HepG2 (cell line): ENCODE measurements around the gene TTC39B. TPM values are rescaled to one million over a fixed set of nuclear protein-coding genes. Genes with fewer than 3 reads are reported as not detected.

Experiments used
- BCL6 ChIP-seq: IDR thresholded peaks from 2 replicates; pipeline ENCODE4 v1.6.1; 2016; ENCODE audit warnings: missing genetic modification reagents, missing compliant biosample characterization
- BRCA1 ChIP-seq: sonication (generic); formaldehyde crosslinking; IDR thresholded peaks from 2 replicates; pipeline ENCODE4 v1.4.0; 2020; ENCODE audit warnings: missing genetic modification reagents
- FOXA3 ChIP-seq: IDR thresholded peaks from 2 replicates; pipeline ENCODE4 v1.6.1; 2016; ENCODE audit warnings: missing genetic modification reagents, missing compliant biosample characterization
- GATA4 ChIP-seq: sonication (generic); IDR thresholded peaks from 2 replicates; pipeline ENCODE4 v1.6.1; 2016; ENCODE audit warnings: antibody characterized with exemption, low read depth, borderline replicate concordance
- GTF3A ChIP-seq: sonication (generic); formaldehyde crosslinking; conservative IDR thresholded peaks from 2 replicates; pipeline ENCODE4 v1.4.0; 2020; ENCODE audit warnings: mild to moderate bottlenecking, missing genetic modification reagents
- HNRNPUL1 ChIP-seq: fragments of 200-400 bp; formaldehyde crosslinking; IDR thresholded peaks from 2 replicates; pipeline ENCODE4 v1.6.1; 2017; ENCODE audit warnings: low read depth, mild to moderate bottlenecking, low read length, moderate library complexity
- KAT8 ChIP-seq: IDR thresholded peaks from 2 replicates; pipeline ENCODE4 v1.6.1; 2016; ENCODE audit warnings: missing genetic modification reagents, missing compliant biosample characterization
- MIER2 ChIP-seq: IDR thresholded peaks from 2 replicates; pipeline ENCODE4 v1.6.1; 2016; ENCODE audit warnings: missing biosample characterization, missing genetic modification reagents
- MIXL1 ChIP-seq: IDR thresholded peaks from 2 replicates; pipeline ENCODE4 v1.6.1; 2016
- PITX1 ChIP-seq: sonication (generic); formaldehyde crosslinking; IDR thresholded peaks from 2 replicates; pipeline ENCODE4 v1.5.1; 2020; ENCODE audit warnings: mild to moderate bottlenecking, missing genetic modification reagents
- RCOR2 ChIP-seq: IDR thresholded peaks from 2 replicates; pipeline ENCODE4 v1.6.1; 2016; ENCODE audit warnings: missing biosample characterization, missing genetic modification reagents
- RXRB ChIP-seq: IDR thresholded peaks from 2 replicates; pipeline ENCODE4 v1.6.1; 2016; ENCODE audit warnings: borderline replicate concordance, missing genetic modification reagents, missing compliant biosample characterization
- SNAPC2 ChIP-seq: sonication (generic); formaldehyde crosslinking; IDR thresholded peaks from 2 replicates; pipeline ENCODE4 v1.8.1; 2022; ENCODE audit warnings: mild to moderate bottlenecking, missing genetic modification reagents
- SOX6 ChIP-seq, 2 experiments: fragments of 450-650 bp in 1 of 2; sonication (generic) in 1 of 2; formaldehyde crosslinking in 1 of 2; IDR thresholded peaks; 2 replicates each; pipeline versions ENCODE4 v1.4.0 to v1.6.1; 2017 to 2020; ENCODE audit warnings: antibody characterized with exemption in 1 of 2, mild to moderate bottlenecking in 1 of 2, missing genetic modification reagents in 1 of 2
- TEAD3 ChIP-seq: optimal IDR thresholded peaks from 2 replicates; pipeline ENCODE3; 2016; ENCODE audit warnings: borderline replicate concordance
- TFE3 ChIP-seq: IDR thresholded peaks from 2 replicates; pipeline ENCODE4 v1.6.1; 2016
- ZBTB39 ChIP-seq: sonication (generic); formaldehyde crosslinking; IDR thresholded peaks from 2 replicates; pipeline ENCODE4 v1.5.0; 2020; ENCODE audit warnings: missing genetic modification reagents
- ZBTB43 ChIP-seq: sonication (generic); formaldehyde crosslinking; conservative IDR thresholded peaks from 2 replicates; pipeline ENCODE4 v1.4.0; 2020; ENCODE audit warnings: missing genetic modification reagents
- ZFYVE20 ChIP-seq: sonication (generic); formaldehyde crosslinking; IDR thresholded peaks from 2 replicates; pipeline ENCODE4 v1.8.0; 2023; ENCODE audit warnings: low read depth, mild to moderate bottlenecking, moderate library complexity, missing genetic modification reagents, borderline replicate concordance
- ZGPAT ChIP-seq: IDR thresholded peaks from 2 replicates; pipeline ENCODE4 v1.6.1; 2016; ENCODE audit warnings: mild to moderate bottlenecking
- ZNF382 ChIP-seq: sonication (generic); formaldehyde crosslinking; IDR thresholded peaks from 2 replicates; pipeline ENCODE4 v1.5.0; 2020; ENCODE audit warnings: missing genetic modification reagents, mild to moderate bottlenecking, borderline replicate concordance
- ZNF503 ChIP-seq: sonication (generic); formaldehyde crosslinking; IDR thresholded peaks from 2 replicates; pipeline ENCODE4 v1.4.0; 2020; ENCODE audit warnings: missing genetic modification reagents
- ZNF839 ChIP-seq: sonication (generic); formaldehyde crosslinking; IDR thresholded peaks from 2 replicates; pipeline ENCODE4 v1.4.0; 2020; ENCODE audit warnings: missing genetic modification reagents, mild to moderate bottlenecking, borderline replicate concordance
- polyA plus RNA-seq, 8 experiments: library from polyadenylated mRNA; depleted of rRNA in 3 of 8; stranded (reverse) in 7 of 8; unstranded in 1 of 8; fragments of >200 nt; fragmentation: Illumina TruSeq in 4 of 8; extraction: Trizol in 4 of 8; gene quantifications; 2 replicates each; pipeline versions ENCODE4 v1.2.1 to v1.2.3, GENCODE V29; 2011 to 2016; ENCODE audit warnings: low read depth in 4 of 8, missing spikeins in 1 of 8, mixed read lengths in 1 of 8; ENCODE audit not compliant: insufficient read depth in 1 of 8
- total RNA-seq, 5 experiments: library from RNA; depleted of rRNA; stranded (reverse); fragments of >200 nt; fragmentation: Illumina TruSeq; extraction: Trizol; gene quantifications; 2 replicates each; pipeline ENCODE4 v1.2.3, GENCODE V29; 2016; ENCODE audit warnings: low read depth in 1 of 5

The TTC39B gene
- total and polyA plus RNA-seq, 2 of the 13 experiments (the other 11 are each of a cell fraction or from before 2014, with no cell fraction given), result 14.3 to 19.4 TPM

- TF ChIP-seq ZBTB39 (CRISPR knock-in tag) (0 out of 2 replicates have a peak, but pooled peaks have one; percentile 48), GATA4 (peak; percentile 49; the same call in 1 of the 2 replicates), MIXL1 (CRISPR knock-in tag) (peak; percentile 89), RXRB (CRISPR knock-in tag) (peak; percentile 79), GTF3A (CRISPR knock-in tag) (no peak), ZFYVE20 (CRISPR knock-in tag) (no peak), FOXA3 (CRISPR knock-in tag) (peak; percentile 78), ZBTB43 (0 out of 2 replicates have a peak, but pooled peaks have one; percentile 40), ZNF839 (CRISPR knock-in tag) (no peak), ZGPAT (CRISPR knock-in tag) (peak; percentile 71), MIER2 (CRISPR knock-in tag) (0 out of 2 replicates have a peak, but pooled peaks have one; percentile 24), KAT8 (CRISPR knock-in tag) (peak; percentile 50), BCL6 (CRISPR knock-in tag) (peak; percentile 92), ZNF382 (no peak), BRCA1 (CRISPR knock-in tag) (no peak), HNRNPUL1 (0 out of 2 replicates have a peak, but pooled peaks have one; percentile 57), RCOR2 (CRISPR knock-in tag) (peak; percentile 73), SOX6 (IDR thresholded peaks at IDR 0.05) (no peak), SOX6 (CRISPR knock-in tag; IDR thresholded peaks at IDR 0.05) (peak; percentile 89), ZNF503 (0 out of 2 replicates have a peak, but pooled peaks have one; percentile 54), PITX1 (peak; percentile 60; the same call in 1 of the 2 replicates), TEAD3 (peak; percentile 61), SNAPC2 (CRISPR knock-in tag) (0 out of 2 replicates have a peak, but pooled peaks have one; percentile 57), TFE3 (peak; percentile 54; the same call in 1 of the 2 replicates)
Observed at GRCh38 chr9:15333376-15333881, 26.4 kb upstream of the TTC39B start (continued).
